Measurements from ENCODE around the gene STK11. TPM values are rescaled to one million over a fixed set of nuclear protein-coding genes. Genes with fewer than 3 reads are reported as not detected.

STK11 gene
- total and polyA plus RNA-seq, 10 donors: 44.0 to 107 (median 74.5) TPM

GRCh38 chr19:1271528-1272422 is 66.2 kb downstream of the STK11 start:
- DNase-seq: peak; percentile 83
- TF ChIP-seq POLR2AphosphoS5 (IDR thresholded peaks at IDR 0.05) (peak in 2 of 3 donors; percentile 45 to 69), CTCF (IDR thresholded peaks at IDR 0.05 in 8 of 11, conservative IDR thresholded peaks at IDR 0.05 in 3 of 11) (no peak)
- peak overlapping the region; percentile 29 to 100 (median 100) for H3K27ac ChIP-seq
- H3K27me3 ChIP-seq (replicated peaks in 1 of 7): no peaks in the 10 kb centered on the region
- peaks cover 76 to 92% (median 89%) of the 10 kb centered on the region in 6 donors for H3K4me1 ChIP-seq
- peak overlapping the region in 7 of 8 donors; percentile 60 to 91 (median 82) for H3K4me3 ChIP-seq
- H3K36me3 ChIP-seq: peaks cover 10 to 52% (median 47%) of the 10 kb centered on the region in 6 donors
- H3K9me3 ChIP-seq: no peaks in the 10 kb centered on the region
- intact Hi-C loops (cut with DNase I; ENCODE audit: low total_unique reads): loop anchor here (10.0 kb wide), 1 partner anchor 133 kb away; the partner anchor contains the start of genes DAZAP1 and GAMT
- 69 to 86% (median 74%) methylated on average over 31 to 37 of the region's 37 CpGs for WGBS, 5 donors

- peak overlapping the region in 3 of 8 donors; percentile 64 to 91 (median 83) for H3K4me3 ChIP-seq
- TF ChIP-seq POLR2AphosphoS5 (IDR thresholded peaks at IDR 0.05) (no peak), POLR2A (IDR thresholded peaks at IDR 0.05) (no peak), CTCF (IDR thresholded peaks at IDR 0.05 in 8 of 11, conservative IDR thresholded peaks at IDR 0.05 in 3 of 11) (no peak)
- 64 to 77% (median 71%) methylated on average over 33 of the region's 33 CpGs for WGBS, 5 donors
- H3K36me3 ChIP-seq: peaks cover 10 to 60% (median 49%) of the 10 kb centered on the region in 6 donors
- no peaks in the 10 kb centered on the region for H3K27me3 ChIP-seq (replicated peaks in 1 of 7)
- intact Hi-C loops (cut with DNase I; ENCODE audit: low total_unique reads): loop anchor here (10.0 kb wide), 1 partner anchor 132 kb away; the partner anchor contains the start of genes DAZAP1 and GAMT
- peak overlapping the region; percentile 8 to 100 (median 100) for H3K27ac ChIP-seq
- no peaks in the 10 kb centered on the region for H3K9me3 ChIP-seq
- no peak for DNase-seq
- H3K4me1 ChIP-seq: peaks cover 73 to 91% (median 86%) of the 10 kb centered on the region in 6 donors
Observed at GRCh38 chr19:1272423-1273262, 67.1 kb downstream of the STK11 start.

GRCh38 chr19:1273263-1274041 is 67.9 kb downstream of the STK11 start:
- intact Hi-C loops (cut with DNase I; ENCODE audit: low total_unique reads): loop anchor here (10.0 kb wide), 1 partner anchor 131 kb away; the partner anchor contains the start of genes DAZAP1 and GAMT
- Histone ChIP-seq H3K27me3 (replicated peaks in 1 of 7) (no peaks in the 10 kb centered on the region), H3K27ac (peak overlapping the region; percentile 8 to 100 (median 100)), H3K4me1 (peaks cover 65 to 91% (median 78%) of the 10 kb centered on the region in 6 donors), H3K36me3 (peaks cover 10 to 68% (median 54%) of the 10 kb centered on the region in 6 donors), H3K9me3 (no peaks in the 10 kb centered on the region), H3K4me3 (peak overlapping the region in 1 of 8 donors; percentile 83)
- DNase-seq: peak; percentile 79
- TF ChIP-seq POLR2AphosphoS5 (IDR thresholded peaks at IDR 0.05): peak; percentile 27 to 75 (median 60)
- TF ChIP-seq POLR2A (IDR thresholded peaks at IDR 0.05): no peak
- TF ChIP-seq CTCF (IDR thresholded peaks at IDR 0.05 in 8 of 11, conservative IDR thresholded peaks at IDR 0.05 in 3 of 11): no peak
- 65 to 86% (median 75%) methylated on average over 15 to 25 of the region's 25 CpGs for WGBS, 5 donors
